ENCODE results near the gene MSRB3. TPM values are rescaled to one million over a fixed set of nuclear protein-coding genes. Genes with fewer than 3 reads are reported as not detected.
"Not testable (repeated sequence)": the region's sequence is repeated elsewhere in the genome, so short reads cannot be mapped to it uniquely, and the experiment has no call there.

Gene MSRB3
- total RNA-seq, 3 donors from 2014 or later: 35.0 to 59.8 (median 51.8) TPM

- H3K27me3 ChIP-seq: no peaks in the 10 kb centered on the region
- no peak for DNase-seq (ENCODE audit: low spot score in 2 of 2)
- intact Hi-C loops (cut with DNase I; ENCODE audit: low total_unique reads): no loop called here
- no peak overlapping the region for H3K4me3 ChIP-seq
- TF ChIP-seq POLR2A (IDR thresholded peaks at IDR 0.05): no peak
- TF ChIP-seq CTCF (IDR thresholded peaks at IDR 0.05): peak; percentile 11 to 29 (median 21)
- H3K36me3 ChIP-seq: no peaks in the 10 kb centered on the region
- no peaks in the 10 kb centered on the region for H3K4me1 ChIP-seq
- no peaks in the 10 kb centered on the region for H3K9me3 ChIP-seq
- H3K27ac ChIP-seq: no peak overlapping the region
Measured at GRCh38 chr12:65313719-65314317, 35.3 kb downstream of the MSRB3 start.

GRCh38 chr12:65315238-65315637, 36.8 kb downstream of the MSRB3 start:
- intact Hi-C loops (cut with DNase I; ENCODE audit: low total_unique reads); H3K27me3 ChIP-seq; H3K9me3 ChIP-seq; H3K4me1 ChIP-seq; H3K36me3 ChIP-seq; H3K4me3 ChIP-seq; DNase-seq (ENCODE audit: low spot score in 2 of 2); H3K27ac ChIP-seq: not testable (repeated sequence)

- no peak overlapping the region for H3K27ac ChIP-seq
- no peak for DNase-seq (ENCODE audit: low spot score in 2 of 2)
- intact Hi-C loops (cut with DNase I; ENCODE audit: low total_unique reads): no loop called here
- TF ChIP-seq POLR2A (IDR thresholded peaks at IDR 0.05): no peak
- no peak for TF ChIP-seq POLR2AphosphoS5 (IDR thresholded peaks at IDR 0.05)
- no peak for TF ChIP-seq CTCF (IDR thresholded peaks at IDR 0.05)
- no peak overlapping the region for H3K4me3 ChIP-seq
- no peaks in the 10 kb centered on the region for H3K36me3 ChIP-seq
- no peaks in the 10 kb centered on the region for H3K4me1 ChIP-seq
- no peaks in the 10 kb centered on the region for H3K9me3 ChIP-seq
- H3K27me3 ChIP-seq: no peaks in the 10 kb centered on the region
Measured at GRCh38 chr12:65318186-65318685, 39.8 kb downstream of the MSRB3 start.

GRCh38 chr12:65319688-65320200, 41.3 kb downstream of the MSRB3 start:
- Histone ChIP-seq H3K9me3 (no peaks in the 10 kb centered on the region), H3K27ac (no peak overlapping the region), H3K27me3 (no peaks in the 10 kb centered on the region), H3K36me3 (no peaks in the 10 kb centered on the region), H3K4me3 (no peak overlapping the region), H3K4me1 (no peaks in the 10 kb centered on the region)
- TF ChIP-seq POLR2AphosphoS5 (IDR thresholded peaks at IDR 0.05) (no peak), CTCF (IDR thresholded peaks at IDR 0.05) (no peak), POLR2A (IDR thresholded peaks at IDR 0.05) (no peak)
- intact Hi-C loops (cut with DNase I; ENCODE audit: low total_unique reads): no loop called here
- DNase-seq (ENCODE audit: low spot score in 2 of 2): no peak

- Histone ChIP-seq H3K4me1 (no peaks in the 10 kb centered on the region), H3K9me3 (no peaks in the 10 kb centered on the region), H3K27me3 (no peaks in the 10 kb centered on the region), H3K36me3 (no peaks in the 10 kb centered on the region), H3K27ac (no peak overlapping the region), H3K4me3 (no peak overlapping the region)
- DNase-seq (ENCODE audit: low spot score in 2 of 2): no peak
- intact Hi-C loops (cut with DNase I; ENCODE audit: low total_unique reads): no loop called here
- no peak for TF ChIP-seq POLR2AphosphoS5 (IDR thresholded peaks at IDR 0.05)
- no peak for TF ChIP-seq POLR2A (IDR thresholded peaks at IDR 0.05)
- TF ChIP-seq CTCF (IDR thresholded peaks at IDR 0.05): no peak
Measured at GRCh38 chr12:65323070-65323469, 44.6 kb downstream of the MSRB3 start.

All from breast epithelium (tissue), 4 donors.